RPMI7951 (cell line): ENCODE measurements around the gene GBX1. TPM values are rescaled to one million over a fixed set of nuclear protein-coding genes. Genes with fewer than 3 reads are reported as not detected.

Source experiments
- DNase-seq: peaks from one replicate; pipeline ENCODE4 v3.0.0-alpha.2; 2012; ENCODE audit warnings: low read depth
- total RNA-seq: library from RNA; depleted of rRNA; stranded (reverse); fragments of >200 nt; shearing (Covaris generic); gene quantifications from 2 replicates; pipeline ENCODE4 v1.2.3, GENCODE V29; 2014; rRNA removed

Gene GBX1
- total RNA-seq, 1 experiment from 2014 or later = not detected

DNA sequence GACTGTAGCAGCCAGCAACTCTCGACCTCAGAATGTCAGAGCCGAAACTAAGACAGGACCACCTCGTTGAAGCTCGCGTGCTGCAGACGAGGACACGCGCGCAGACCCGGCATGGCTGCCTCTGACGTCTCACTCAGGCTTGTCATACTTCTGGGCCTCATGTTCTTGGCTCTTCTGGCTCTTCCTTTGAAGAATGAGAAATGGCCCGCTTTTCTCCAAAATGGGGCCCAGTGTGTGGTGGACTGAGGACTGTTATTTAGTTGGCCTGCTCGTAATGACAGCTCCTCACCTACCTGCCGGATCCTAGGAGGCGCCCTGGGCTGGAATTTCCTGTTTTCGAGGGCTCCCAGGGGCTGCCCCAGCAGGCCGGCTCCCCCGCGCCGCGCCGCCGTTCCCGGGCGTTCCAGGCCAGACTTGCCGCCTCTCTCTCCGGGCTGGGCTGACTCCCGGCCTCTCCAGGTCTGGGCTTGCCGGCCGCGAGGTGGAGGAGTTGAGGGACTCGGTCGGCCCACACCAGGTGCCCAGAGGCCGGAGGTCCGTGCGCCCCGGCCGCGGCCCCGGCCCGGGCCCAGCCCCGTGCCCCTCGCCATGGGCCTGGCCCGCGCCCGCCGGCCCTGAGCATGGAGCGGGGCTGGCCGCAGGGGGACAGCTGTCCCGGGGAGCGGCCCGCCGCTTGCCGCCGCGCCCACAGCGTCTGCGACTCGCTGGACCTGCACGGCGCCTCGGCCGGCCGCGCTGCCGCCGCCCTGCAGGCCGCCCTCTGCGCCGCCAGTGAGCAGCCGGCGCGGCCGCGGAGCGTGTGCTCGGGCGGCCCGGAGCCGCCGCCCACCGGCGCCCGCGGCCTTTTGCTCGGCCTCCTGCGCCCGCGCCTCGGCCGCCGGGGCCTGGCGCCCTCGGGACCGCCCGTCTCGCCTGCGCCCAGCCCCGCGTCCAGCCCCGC is 53.1 kb downstream of the GBX1 start:
- no peak for DNase-seq

DNA sequence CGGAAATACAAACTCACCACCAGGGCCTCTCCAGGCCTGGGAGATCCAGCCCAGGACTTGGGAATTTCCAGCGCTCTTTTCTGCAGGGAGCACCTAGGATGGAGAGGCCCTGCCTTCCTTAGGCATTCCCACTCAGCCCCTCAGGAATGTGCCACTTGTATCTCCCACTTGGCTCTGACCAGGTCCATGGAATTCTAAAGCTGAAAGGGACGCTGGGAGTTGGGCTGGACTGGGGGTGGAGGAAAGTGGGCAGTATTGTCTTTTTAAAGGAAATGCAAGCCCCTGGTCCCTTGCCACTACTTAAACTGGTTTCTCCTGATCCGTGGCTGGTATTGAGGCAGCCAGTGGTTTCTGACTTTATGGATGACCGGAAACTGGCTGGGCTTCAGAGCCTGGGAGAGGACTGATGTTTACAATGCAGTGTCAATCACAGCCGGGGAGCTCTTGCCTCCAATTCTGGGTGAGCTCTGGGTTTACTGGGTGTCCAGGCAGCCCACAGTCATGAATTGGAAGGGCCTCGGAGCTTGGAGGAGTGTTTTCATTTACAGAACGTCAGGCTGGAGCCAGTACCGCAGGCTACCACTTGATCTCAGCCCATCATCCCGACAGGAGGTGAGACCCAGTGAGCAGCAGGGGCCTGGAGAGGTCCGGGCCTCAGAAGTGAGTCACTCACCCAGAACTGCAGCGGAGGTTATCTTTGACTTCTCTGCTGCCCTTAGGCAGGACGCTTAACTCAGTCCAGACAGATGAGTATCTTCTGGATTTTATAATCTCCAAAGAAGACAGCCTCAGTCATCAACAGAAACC is 53.9 kb downstream of the GBX1 start:
- DNase-seq = peak; percentile 98

DNA sequence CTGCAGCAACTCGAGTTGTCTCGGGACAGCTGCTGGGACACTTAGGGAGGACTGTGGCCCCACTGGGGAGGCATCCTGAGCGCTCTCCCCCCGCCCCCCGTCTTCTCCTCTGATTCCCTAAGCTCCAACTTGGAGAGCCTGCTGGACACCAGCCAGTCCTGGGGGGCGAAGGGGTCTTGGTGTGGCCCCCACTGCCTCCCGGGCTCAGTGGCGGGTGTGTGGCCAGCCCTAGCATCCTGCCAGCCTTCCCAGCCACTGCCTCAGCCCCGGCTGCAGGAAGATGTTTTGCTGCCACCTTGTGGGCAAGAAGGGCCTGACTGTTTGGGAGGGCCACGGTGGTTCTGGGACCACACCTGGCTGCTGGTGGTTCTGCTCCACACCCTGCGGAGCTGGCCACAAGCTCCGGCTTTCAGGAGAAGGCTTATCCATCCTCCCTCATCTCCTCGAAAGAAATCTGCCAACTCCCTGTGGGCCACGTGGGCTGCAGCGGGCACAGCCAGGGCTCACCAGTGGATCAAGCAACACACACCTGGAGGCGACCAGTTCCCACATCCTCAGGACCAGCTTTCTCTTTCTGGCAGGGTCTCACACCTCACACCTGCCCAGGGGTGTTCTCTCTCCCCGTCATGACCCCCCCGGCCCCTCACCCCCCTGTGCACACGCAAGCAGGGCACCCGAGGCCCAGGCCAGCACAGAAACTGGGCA is 56.4 kb downstream of the GBX1 start:
- peak; percentile 63 for DNase-seq

DNA sequence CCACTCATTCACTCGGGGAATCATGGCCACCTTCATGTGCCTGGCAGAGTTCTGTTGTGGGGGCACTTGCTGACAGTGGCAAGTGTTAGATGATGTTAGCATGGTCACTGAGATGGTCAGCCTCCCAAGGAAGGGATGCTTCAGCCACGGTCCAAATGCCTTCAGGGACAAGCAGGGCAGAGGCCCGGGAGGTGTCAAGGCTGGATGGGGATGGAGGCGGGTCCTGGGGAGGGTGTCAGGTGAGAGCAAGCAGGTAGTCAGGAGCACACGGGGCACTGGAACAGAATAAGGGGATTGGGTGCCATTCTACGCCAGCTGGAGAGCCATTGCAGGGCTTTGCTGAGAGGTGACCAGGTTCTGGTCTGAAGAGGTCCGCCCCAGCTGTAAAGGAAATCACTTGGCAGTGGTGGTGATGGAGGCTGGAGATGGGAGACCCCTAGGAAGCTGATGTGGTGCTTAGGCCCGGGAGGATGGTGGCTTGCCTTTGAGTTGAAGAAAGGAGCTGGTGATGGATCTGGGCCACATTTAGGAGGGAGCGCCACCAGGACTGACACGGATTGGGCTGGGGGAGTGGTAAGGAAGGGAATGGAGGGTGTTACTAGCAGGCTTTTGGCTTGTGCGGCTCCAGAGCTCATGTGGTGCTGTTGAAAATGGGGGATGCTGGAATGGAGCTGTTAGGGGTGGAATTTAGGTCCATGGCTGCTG is 57.1 kb downstream of the GBX1 start:
- DNase-seq = no peak

DNA sequence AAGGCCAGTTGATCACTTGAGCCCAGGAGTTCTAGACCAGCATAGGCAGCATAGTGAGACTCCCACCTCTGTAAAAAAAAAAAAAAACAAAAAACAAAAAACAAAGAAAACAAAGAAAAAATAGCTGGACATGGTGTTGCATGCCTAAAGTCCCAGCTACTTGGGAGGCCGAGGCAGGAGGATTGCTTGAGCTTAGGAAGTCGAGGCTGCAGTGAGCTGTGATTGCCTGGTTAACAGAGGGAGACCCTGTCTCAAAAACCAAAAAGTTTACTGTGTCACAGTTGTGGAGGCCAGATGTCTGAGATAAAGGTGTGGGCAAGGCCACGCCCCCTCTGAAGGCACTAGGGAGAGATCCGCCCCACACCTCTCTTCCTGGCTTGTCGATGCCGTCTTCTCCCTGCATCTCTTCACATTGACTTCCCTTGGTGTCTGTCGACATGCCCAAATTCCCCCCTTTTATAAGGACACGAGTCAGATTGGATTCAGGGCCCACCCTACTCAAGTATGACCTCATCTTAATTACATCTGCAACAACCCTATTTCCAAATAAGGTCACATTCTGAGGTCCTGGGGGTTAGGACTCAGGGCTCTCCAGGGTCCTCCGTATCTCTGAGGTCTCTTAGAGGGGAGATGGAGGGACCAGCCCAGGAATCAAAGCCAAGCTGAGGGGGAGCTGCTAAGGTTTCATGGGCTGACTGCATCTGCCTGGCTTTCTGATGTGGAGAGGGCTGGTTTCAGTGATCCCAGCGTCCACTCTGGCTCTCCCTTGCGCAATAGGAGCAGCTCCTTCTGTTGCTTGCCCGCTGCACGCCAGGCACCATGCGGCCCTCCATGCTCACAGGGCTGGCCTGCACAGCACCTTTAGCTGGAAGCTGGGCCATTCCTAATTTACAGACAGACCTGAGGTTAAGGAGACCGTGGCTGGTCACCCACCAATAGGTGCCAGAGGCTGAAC is 58.1 kb downstream of the GBX1 start:
- DNase-seq = no peak

DNA sequence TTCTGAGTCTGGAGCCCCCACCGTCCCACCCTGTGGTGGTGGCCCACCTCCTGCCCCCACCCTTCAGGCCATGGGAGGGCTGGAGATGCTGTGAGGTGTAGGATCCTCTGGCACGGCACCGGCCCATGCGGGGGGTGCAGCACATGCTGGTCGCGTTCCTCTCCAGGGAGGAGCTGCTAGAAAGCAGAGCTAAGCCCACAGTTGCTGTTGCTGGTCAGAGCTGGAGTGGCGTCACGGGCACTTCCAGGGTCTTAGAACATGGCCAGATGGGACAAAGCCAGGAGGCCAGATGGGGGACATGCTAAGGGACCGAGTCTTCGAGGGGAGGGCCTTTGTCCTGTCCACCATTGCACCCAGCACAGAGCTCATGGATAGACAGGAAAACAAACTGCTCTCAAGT is 59.6 kb downstream of the GBX1 start:
- DNase-seq = no peak

DNA sequence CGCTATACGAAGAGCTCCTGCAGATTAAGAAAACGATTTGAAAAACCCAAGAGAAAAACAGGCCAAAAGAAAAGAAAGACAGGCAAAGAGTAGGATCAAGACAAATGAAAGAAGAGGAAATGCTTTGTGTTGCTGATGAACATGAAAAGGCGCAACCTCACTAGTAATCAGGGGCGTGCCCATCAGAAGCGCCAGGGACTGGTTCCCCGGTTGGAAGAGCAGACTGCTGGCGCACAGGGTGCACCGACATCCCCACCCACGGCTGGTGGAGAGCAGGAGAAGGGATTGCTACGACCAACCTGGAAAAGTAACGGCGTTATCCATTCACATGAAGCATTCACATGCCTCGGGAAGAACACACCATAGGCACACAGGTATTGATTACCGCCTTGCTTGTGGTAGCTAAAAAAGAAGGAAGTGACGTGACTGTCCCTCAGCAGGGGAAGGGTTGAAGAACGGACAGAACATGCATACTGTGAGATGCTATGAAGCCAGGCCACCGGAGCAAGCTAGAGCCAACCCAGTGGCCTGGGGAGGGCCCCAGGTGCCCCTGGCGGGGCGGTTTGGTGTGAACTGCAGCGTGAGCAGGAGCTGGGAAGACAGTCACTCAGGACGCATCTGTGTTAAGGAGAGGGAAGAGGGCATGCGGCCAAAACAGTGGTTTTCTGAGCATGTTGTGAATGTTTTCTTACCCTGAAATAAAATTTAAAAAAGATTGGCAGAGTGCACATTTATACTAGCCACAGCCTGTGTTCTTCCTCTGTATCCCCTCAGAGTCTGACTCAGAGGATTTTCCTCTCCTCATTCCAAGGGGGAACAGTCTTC is 62.9 kb downstream of the GBX1 start:
- peak; percentile 45 for DNase-seq

DNA sequence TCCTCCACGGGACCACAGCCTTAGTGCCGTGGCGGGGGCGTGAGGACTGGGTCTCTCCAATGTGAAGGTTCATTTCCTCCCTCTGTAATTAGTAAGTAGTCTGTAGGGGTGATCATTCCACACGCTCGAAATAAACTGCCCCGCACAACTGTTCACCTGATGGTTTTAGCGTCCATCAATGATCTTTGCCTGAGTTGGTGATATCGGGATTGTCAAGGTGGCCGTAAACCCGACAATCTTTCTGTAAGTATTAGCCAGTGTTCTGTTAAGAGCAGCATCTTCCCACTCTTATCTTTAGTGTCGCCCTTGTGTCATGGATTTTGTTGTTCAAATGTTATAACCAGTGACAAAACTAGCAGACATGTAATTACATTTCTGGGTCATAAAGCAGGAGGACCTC is 63.5 kb downstream of the GBX1 start:
- DNase-seq = no peak

DNA sequence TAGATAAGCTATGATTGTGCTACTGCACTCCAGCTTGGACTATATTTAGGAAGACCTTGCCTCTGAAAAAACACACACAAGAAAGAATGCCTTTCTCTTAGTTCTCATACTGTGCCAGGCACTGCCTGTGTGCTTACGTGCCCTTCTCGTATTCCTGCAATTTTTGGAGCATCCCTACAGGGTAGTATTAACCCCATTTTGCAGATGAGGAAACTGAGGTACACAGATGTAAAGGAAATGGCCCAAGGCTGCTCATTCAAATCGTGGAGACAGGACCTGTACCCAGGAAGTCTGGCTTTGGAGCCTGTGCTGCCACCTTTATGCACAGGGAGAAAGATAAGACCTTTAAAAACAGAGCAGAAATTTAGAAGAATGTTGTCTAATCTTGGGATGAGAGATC is 64.5 kb downstream of the GBX1 start:
- no peak for DNase-seq

DNA sequence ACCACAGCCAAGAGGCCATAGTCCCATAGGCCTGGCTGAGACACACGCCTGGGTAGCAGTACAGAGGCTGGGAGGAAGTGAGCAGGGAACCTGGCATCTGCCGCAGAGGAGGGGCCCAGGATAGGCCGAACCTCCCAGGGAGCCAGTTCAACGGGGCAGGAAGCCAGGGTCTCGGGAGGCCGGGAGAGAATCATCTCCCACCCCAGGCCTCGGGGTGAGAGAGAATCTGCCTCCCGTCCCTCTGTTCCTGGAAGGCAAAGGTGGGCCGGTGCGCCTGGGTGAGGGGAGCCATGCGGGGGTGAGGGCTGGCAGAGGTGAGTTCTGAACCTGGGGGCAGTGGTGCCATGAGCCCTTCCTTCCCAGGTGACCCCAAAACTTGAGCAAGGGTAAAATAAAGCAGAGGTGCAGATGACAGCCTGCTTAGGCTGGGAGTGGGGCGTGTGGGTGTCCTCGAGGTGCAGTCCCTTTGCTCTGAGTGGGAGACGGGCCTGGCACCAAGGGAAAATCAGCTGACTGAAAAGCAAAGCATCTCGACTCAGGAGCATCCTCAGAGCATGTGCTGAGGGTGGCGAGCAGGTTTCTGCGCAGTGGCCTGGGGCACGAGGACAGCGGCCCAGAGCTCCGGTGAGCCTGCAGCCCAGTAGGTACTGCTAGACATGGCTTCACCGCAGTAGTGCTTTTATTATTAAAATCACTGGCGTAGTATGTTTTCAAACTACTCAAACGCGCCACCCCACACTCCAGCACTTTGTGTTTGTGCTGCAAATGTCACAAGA is 65.7 kb downstream of the GBX1 start:
- no peak for DNase-seq

DNA sequence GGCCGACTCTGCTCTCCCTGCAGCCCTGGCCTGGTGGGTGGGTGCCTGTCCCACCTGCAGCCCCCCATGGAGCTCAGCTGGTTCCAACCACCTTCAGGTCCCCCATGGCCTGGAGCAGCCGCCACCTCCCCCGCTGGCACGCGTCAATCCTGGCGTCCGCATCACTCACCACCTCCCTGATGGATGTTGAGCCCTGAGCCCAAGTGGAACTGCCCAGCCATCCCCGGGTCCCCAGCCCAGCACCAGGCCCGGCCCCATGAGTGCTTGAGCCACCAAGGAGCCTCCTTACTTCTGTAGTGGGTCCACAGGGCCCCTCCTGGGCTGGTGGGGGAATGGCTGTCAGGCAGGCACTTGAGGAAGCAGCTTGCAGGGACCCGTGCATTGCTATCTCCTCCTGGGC is 66.6 kb downstream of the GBX1 start:
- DNase-seq = no peak

DNA sequence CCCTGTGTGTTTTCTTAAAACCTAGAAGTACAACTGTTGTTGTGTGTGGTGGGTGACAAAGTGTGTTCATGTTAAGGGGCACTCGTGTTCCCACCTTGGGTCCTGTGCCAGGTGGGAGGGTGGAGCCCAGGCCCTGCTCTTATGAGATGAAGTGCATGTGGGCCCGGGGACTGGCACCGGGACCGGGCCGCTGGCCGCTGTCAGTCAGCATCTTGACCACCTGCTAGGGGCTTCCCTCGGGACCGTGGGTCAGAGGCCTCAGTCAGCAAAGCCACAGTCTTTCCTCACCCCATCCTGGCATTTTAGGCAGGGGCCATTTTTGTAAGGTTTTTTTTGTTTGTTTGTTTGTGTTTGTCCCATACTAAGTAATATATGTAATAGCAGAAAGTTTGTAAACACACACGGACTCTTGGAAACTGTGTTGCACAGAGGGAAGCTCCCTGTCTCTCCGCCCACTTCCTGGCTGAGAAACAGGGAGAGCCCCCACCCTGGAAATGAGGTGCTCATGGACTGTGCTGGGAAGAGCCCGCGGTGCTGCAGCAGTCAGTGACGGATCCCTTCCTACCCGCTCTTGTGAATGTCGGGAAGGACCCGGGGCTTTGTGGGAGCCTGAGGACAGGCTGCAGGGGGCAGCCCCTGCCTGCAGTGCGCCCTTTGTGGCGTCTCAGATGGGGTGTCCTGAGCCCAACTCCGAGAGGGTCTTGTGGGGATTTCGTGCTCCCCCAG is 67.8 kb downstream of the GBX1 start:
- DNase-seq = no peak

Other genes with a start within 250 kb of the GBX1 start
- gene KCNH2, start 189.4 kb downstream of the GBX1 start, total RNA-seq = not detected in 2 replicates
- 0.12 and 0.39 TPM in 2 replicates for gene NOS3, start 176.7 kb downstream of the GBX1 start, total RNA-seq
- 0.24 TPM in 1 of 2 replicates, not detected in the other for gene ATG9B, start 143.2 kb downstream of the GBX1 start, total RNA-seq
- 26.9 and 27.8 TPM in 2 replicates for gene ABCB8, start 139.2 kb downstream of the GBX1 start, total RNA-seq
- 0.10 and 1.3 TPM in 2 replicates for gene ASIC3, start 119.2 kb downstream of the GBX1 start, total RNA-seq
- gene CDK5, start 109.8 kb downstream of the GBX1 start, total RNA-seq = 41.3 and 57.0 TPM in 2 replicates
- gene SLC4A2, start 108.1 kb downstream of the GBX1 start, total RNA-seq = 60.3 and 64.9 TPM in 2 replicates
- gene FASTK, start 86.9 kb downstream of the GBX1 start, total RNA-seq = 61.3 and 66.5 TPM in 2 replicates
- 31.8 and 36.6 TPM in 2 replicates for gene TMUB1, start 84.2 kb downstream of the GBX1 start, total RNA-seq
- 26.5 and 32.7 TPM in 2 replicates for gene AGAP3, start 81.2 kb downstream of the GBX1 start, total RNA-seq
- gene ASB10, start 19.6 kb upstream of the GBX1 start, total RNA-seq = not detected in 2 replicates
- not detected in 2 replicates for gene H2BK1, start 42.8 kb upstream of the GBX1 start, total RNA-seq
- 56.8 and 60.4 TPM in 2 replicates for gene ABCF2, start 59.5 kb upstream of the GBX1 start, total RNA-seq
- 28.0 and 32.0 TPM in 2 replicates for gene CHPF2, start 64.8 kb upstream of the GBX1 start, total RNA-seq
- gene SMARCD3, start 81.0 kb upstream of the GBX1 start, total RNA-seq = 12.6 and 13.2 TPM in 2 replicates
- 53.2 and 54.4 TPM in 2 replicates for gene NUB1, start 174.1 kb upstream of the GBX1 start, total RNA-seq
- not detected in 2 replicates for gene WDR86, start 242.3 kb upstream of the GBX1 start, total RNA-seq